Thyroid gland (tissue), 4 donors: Measurements from ENCODE around the gene SCN8A. TPM values are rescaled to one million over a fixed set of nuclear protein-coding genes. Genes with fewer than 3 reads are reported as not detected.

ENCODE experiments used
- DNase-seq, 2 donors: peaks; one replicate each; pipeline ENCODE4 v3.0.0-alpha.2; 2019
- H3K27ac ChIP-seq, 3 donors: fragments of 200-600 bp; sonication (generic); 1 replicate in 2 of 3; 2 replicates in 1 of 3; pipeline ENCODE4 v1.5.1; 2016 to 2019; ENCODE audit warnings: mild to moderate bottlenecking in 1 of 3, moderate library complexity in 1 of 3
- H3K27me3 ChIP-seq: fragments of 200-600 bp; sonication (generic); one replicate; pipeline ENCODE4 v1.5.1; 2019
- H3K36me3 ChIP-seq, 2 donors: fragments of 200-600 bp; sonication (generic); one replicate each; pipeline ENCODE4 v1.5.1; 2016 to 2019
- H3K4me1 ChIP-seq, 2 donors: fragments of 200-600 bp; sonication (generic); one replicate each; pipeline ENCODE4 v1.5.1; 2017 to 2019
- H3K4me3 ChIP-seq, 3 donors: fragments of 200-600 bp; sonication (generic); replicated peaks in 1 of 3; 1 replicate in 2 of 3; 2 replicates in 1 of 3; pipeline ENCODE4 v1.5.1; 2016; ENCODE audit warnings: mild to moderate bottlenecking in 1 of 3
- H3K9me3 ChIP-seq: fragments of 200-600 bp; sonication (generic); one replicate; pipeline ENCODE4 v1.5.1; 2017
- POLR2A ChIP-seq, 2 donors: fragments of 450-650 bp; IDR thresholded peaks; one replicate each; pipeline ENCODE4 v1.6.1; 2017; ENCODE audit warnings: antibody characterized with exemption in 2 of 2, mild to moderate bottlenecking in 2 of 2, moderate library complexity in 1 of 2
- WGBS, 2 donors: methylation state at CpG; one replicate each; pipeline ENCODE4 v1.1.5; 2017; 5-methylcytosine and 5-hydroxymethylcytosine counted together
- intact Hi-C: fragments of 100-400 bp; cut with DNase I; formaldehyde crosslinking; loops from one replicate; pipeline ENCODE4 v1.15.1; 2023
- total RNA-seq, 4 donors: library from RNA; depleted of rRNA; stranded (reverse); fragments of >200 nt; gene quantifications; one replicate each; pipeline ENCODE4 v1.2.3, GENCODE V29; 2016
- TF ChIP-seq, protein P1 (sequence below), 6 experiments: fragments of 200-600 bp in 3 of 6; fragments of 450-650 bp in 3 of 6; sonication (generic) in 3 of 6; IDR thresholded peaks; one replicate each; pipeline ENCODE4 v1.5.1; 2016 to 2019; ENCODE audit warnings: antibody characterized with exemption in 6 of 6, mild to moderate bottlenecking in 2 of 6, inconsistent platforms in 1 of 6, moderate library complexity in 1 of 6

Gene SCN8A
- total RNA-seq, 4 donors from 2014 or later: 0.89 to 3.7 (median 1.3) TPM

DNA sequence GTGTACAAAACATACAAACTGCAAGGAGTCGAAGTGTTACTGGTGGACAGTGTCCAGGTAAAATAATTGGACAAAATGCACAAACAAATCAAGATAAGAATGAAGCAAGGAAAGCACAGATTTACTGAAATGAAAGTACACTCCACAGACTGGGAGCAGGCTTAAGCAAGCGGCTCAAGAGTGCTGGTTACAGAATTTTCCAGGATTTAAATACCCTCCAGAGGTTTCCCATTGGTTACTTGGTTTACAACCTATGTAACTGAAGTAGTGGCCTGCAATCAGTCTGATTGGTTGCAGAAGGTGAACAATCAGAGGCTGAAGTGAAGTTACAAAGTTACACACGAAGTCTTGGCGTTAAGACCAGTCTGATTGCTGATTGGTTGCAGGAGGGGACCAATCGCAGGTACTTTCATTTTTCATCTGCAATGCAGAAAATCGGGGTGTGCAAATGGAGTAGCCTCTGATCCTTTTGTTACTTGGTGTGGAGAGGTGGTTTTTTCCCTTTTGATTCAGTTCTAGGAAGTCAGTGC is 11.6 kb upstream of the SCN8A start:
- no peak overlapping the region for H3K27ac ChIP-seq
- TF ChIP-seq, protein P1, sequence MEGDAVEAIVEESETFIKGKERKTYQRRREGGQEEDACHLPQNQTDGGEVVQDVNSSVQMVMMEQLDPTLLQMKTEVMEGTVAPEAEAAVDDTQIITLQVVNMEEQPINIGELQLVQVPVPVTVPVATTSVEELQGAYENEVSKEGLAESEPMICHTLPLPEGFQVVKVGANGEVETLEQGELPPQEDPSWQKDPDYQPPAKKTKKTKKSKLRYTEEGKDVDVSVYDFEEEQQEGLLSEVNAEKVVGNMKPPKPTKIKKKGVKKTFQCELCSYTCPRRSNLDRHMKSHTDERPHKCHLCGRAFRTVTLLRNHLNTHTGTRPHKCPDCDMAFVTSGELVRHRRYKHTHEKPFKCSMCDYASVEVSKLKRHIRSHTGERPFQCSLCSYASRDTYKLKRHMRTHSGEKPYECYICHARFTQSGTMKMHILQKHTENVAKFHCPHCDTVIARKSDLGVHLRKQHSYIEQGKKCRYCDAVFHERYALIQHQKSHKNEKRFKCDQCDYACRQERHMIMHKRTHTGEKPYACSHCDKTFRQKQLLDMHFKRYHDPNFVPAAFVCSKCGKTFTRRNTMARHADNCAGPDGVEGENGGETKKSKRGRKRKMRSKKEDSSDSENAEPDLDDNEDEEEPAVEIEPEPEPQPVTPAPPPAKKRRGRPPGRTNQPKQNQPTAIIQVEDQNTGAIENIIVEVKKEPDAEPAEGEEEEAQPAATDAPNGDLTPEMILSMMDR (IDR thresholded peaks at IDR 0.05): no peak
- TF ChIP-seq POLR2A (IDR thresholded peaks at IDR 0.05): no peak
- no peaks in the 10 kb centered on the region for H3K36me3 ChIP-seq
- no peaks in the 10 kb centered on the region for H3K9me3 ChIP-seq
- 80 to 84% methylated on average over 6 of the region's 6 CpGs for WGBS, 2 donors
- no peak overlapping the region for H3K4me3 ChIP-seq
- intact Hi-C loops: no loop called here
- no peak for DNase-seq
- H3K27me3 ChIP-seq: no peaks in the 10 kb centered on the region
- H3K4me1 ChIP-seq: no peaks in the 10 kb centered on the region

GRCh38 chr12:51589060-51589459 is 2.0 kb upstream of the SCN8A start:
- H3K27me3 ChIP-seq: no peaks in the 10 kb centered on the region
- intact Hi-C loops: no loop called here
- no peaks in the 10 kb centered on the region for H3K9me3 ChIP-seq
- TF ChIP-seq, protein P1 (IDR thresholded peaks at IDR 0.05): no peak
- no peak for TF ChIP-seq POLR2A (IDR thresholded peaks at IDR 0.05)
- H3K36me3 ChIP-seq: no peaks in the 10 kb centered on the region
- H3K4me1 ChIP-seq: peaks cover 9 to 10% of the 10 kb centered on the region in 2 donors
- DNase-seq: no peak
- no peak overlapping the region for H3K4me3 ChIP-seq
- H3K27ac ChIP-seq: no peak overlapping the region
- WGBS, 2 donors: 70 to 80% methylated on average over 5 of the region's 5 CpGs

GRCh38 chr12:51589557-51590176 is 1.4 kb upstream of the SCN8A start:
- Histone ChIP-seq H3K9me3 (no peaks in the 10 kb centered on the region), H3K27me3 (no peaks in the 10 kb centered on the region)
- WGBS, 2 donors: 86 to 88% methylated on average over 13 of the region's 13 CpGs

GRCh38 chr12:51590347-51591015 is 552 bp upstream of the SCN8A start:
- H3K9me3 ChIP-seq: no peaks in the 10 kb centered on the region
- no peak for TF ChIP-seq POLR2A (IDR thresholded peaks at IDR 0.05)
- TF ChIP-seq, protein P1 (IDR thresholded peaks at IDR 0.05): peak in 4 of 6 experiments; percentile 15 to 81 (median 51)
- H3K27ac ChIP-seq: no peak overlapping the region
- 18% methylated on average over 10 to 11 of the region's 67 CpGs for WGBS, 2 donors
- H3K27me3 ChIP-seq: no peaks in the 10 kb centered on the region
- H3K4me1 ChIP-seq: peaks cover 9 to 10% of the 10 kb centered on the region in 2 donors
- H3K4me3 ChIP-seq: peak overlapping the region in 1 of 3 donors; percentile 19
- peak; percentile 63 to 65 for DNase-seq
- intact Hi-C loops: no loop called here
- no peaks in the 10 kb centered on the region for H3K36me3 ChIP-seq

More at GRCh38 chr12:51589557-51590176, 1.4 kb upstream of the SCN8A start:
- no peak for DNase-seq
- H3K4me3 ChIP-seq: no peak overlapping the region
- TF ChIP-seq POLR2A (IDR thresholded peaks at IDR 0.05): no peak
- TF ChIP-seq, protein P1 (IDR thresholded peaks at IDR 0.05): no peak
- H3K4me1 ChIP-seq: peaks cover 9 to 10% of the 10 kb centered on the region in 2 donors
- H3K27ac ChIP-seq: no peak overlapping the region
- H3K36me3 ChIP-seq: no peaks in the 10 kb centered on the region
- intact Hi-C loops: no loop called here
